Stimulated activated CD4-positive, alpha-beta T cell treated with anti-CD3 and anti-CD28 coated beads, TNF-alpha, amount 100 ng/mL, for 4 hours (primary cell): ENCODE data around the gene LTK.

ENCODE experiments used
- DNase-seq, 3 experiments: peaks; one replicate each; pipeline ENCODE4 v3.0.0-alpha.2; 2020; ENCODE audit warnings: low read depth in 3 of 3

The LTK gene

DNA sequence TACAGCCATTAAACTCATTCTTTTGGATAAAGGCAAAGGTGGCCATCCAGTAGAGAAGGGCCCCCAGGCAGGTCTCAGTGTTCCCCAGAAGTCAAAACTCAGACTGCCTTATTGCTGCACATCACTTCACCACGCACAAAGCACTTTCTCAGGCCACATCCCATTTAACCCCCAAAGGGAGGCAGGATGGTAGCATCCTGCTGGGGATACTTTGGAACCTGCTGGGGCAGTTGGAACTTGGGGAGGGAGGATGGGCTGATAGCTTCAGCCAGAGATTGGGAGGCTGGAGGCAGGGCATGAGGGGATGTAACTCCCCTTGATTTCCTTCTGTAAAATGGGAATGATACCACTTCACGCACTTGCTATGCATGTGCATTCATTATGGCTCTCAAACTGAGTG lies 15.0 kb downstream of the LTK start:
- no peak for DNase-seq

- no peak for DNase-seq
Observed at GRCh38 chr15:41495736-41496599, 17.7 kb downstream of the LTK start.

GRCh38 chr15:41494922-41495735 lies 18.5 kb downstream of the LTK start:
- DNase-seq: peak in 1 of 3 experiments; percentile 31

- DNase-seq: peak in 1 of 3 experiments; percentile 34
Observed at GRCh38 chr15:41494190-41494921, 19.3 kb downstream of the LTK start.

DNA sequence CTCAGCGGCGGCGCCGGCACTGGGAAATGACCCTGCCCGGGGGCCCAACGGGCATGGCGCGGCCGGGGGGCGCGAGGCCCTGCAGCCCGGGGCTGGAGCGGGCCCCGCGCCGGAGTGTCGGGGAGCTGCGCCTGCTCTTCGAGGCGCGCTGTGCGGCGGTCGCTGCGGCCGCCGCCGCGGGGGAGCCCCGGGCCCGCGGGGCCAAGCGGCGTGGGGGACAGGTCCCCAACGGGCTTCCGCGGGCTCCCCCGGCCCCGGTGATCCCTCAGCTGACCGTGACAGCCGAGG lies 19.8 kb downstream of the LTK start:
- DNase-seq: no peak

DNA sequence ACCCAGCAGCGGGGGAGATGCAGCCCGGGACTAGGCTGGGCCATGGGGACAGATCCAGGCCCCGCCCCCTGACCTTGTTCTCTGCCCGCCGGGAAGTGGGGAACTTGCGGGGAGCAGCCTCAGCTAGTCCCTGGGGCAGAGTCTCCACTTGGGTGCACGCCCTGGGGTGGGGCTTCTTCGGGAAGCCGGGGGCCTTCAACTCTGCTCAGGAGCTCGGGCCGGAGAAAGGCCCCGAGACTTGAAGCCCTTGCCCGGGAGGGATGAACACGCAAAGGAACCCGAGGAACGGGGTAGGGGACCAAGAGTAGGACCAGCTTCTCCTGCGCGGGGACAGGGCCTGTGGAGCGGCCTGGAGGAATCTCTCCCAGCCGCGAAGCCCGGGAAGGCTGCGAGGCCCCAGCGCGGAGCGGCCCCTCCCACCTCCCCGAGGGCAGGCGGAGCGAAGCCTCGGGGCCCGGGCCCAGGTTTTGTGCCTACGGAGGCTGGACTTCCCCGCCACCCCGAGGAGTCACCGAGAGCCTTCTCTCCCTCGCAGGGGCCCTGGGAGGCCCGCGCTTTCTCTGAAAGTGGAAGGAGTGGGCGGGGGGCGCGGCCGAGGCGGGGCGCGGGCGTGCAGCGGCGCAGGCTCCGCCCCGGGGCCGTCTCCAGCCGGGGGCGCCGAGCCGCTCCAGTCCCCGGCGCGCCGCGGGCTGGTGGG lies 20.3 kb downstream of the LTK start, which contains the start of gene ITPKA:
ITPKA (plus strand) TSS at position 670 of the 697 bp plus-strand sequence. CDS start 54 bp downstream, outside the sequence.
- DNase-seq: peak; percentile 80 to 86 (median 83)

DNA sequence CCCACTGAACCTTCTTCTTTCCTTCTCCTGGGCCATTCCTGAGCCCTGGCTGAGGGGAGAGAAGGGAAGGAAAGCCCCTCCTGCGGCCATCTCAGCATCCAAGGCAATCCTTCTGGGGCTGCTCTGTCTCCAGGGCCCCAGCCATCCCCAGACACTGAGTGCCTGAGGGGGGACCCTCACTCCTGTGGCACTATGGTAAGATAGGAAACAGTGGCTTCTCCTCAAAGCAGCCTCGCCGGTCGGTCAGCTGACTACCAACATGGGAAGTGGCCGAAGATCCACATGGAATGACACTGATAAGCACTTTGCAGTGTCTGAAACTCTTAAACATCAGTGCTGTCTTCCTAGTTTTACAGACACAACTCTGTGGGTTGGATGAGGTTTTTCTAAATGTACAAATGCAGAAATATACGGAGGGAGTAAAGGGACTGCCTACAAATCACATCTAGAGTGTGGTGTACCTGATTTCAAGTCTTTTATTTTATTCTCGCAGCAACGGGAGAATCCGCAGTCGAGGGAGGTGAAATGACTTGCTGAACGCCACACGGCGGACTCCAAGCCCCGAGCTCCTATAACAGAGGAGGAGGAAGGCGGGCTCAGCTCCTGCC lies 20.9 kb downstream of the LTK start:
- no peak for DNase-seq

DNA sequence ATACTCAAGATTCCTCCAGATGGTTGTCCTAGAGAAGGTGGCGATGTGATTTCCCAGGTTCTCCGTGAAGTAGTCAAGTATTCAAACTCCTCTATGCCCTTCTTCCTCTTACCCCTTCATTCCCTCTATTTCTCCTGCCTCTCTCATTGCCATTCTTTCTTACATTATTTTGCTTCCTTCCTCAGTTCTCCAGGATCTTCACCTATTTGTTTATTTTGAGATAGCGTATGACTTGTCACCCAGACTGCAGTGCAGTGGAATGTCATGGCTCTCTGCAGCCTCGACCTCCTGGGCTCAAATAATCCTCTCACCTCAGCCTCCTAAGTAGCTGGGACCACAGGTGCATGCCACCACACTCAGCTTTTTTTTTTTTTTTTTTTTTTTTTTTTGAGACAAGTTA lies 21.7 kb downstream of the LTK start:
- DNase-seq: no peak

DNA sequence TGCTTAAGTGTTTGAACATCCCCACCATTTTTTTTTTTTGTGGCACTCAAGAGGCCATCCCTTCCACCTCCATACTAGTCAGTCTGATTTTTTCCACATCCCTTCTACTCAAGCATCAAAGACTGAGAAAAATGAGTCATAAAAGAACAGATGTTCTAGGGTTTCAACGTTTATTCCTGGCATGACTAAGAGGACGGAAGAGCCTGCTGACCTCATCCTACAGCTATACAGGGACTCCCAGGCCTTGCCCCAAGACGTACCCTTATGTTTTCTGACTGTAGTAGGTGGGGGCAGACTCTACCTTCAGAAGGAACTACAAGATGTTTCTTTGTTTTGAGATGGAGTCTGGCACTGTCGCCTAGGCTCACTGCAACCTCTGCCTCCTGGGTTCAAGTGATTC lies 23.3 kb downstream of the LTK start:
- no peak for DNase-seq

DNA sequence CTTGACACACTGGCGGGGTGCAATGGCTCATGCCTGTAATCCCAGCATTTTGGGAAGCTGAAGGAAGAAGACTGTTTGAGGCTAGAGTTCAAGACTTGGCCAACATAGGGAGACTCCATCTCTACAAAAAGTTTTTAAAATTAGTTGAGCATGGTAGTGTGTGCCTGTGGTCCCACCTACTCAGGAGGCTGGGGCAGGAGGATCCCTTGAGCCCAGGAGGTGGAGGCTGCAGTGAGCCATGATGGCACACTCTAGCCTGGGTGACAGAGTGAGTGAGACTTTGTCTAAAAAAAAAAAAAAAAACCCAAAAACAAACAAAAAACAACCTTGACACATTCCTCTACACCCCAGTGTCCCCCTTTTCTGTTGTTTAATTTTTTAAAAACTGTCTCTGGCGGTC lies 24.0 kb downstream of the LTK start:
- DNase-seq: no peak

DNA sequence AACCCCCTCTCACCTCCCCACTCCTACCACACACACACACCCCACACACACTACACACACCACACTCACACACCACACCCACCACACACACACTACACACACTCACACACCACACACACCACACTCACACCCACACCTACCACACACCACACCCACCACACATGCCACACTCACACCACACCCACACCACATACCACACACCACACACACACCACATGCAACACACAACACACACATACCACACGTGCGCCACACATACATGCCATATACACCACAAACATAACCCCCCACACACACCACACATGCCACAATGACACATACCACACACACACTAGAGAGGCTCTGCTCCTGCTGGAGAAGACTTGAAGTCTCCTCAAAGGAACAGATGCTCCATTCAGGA lies 25.8 kb downstream of the LTK start:
- DNase-seq: no peak

DNA sequence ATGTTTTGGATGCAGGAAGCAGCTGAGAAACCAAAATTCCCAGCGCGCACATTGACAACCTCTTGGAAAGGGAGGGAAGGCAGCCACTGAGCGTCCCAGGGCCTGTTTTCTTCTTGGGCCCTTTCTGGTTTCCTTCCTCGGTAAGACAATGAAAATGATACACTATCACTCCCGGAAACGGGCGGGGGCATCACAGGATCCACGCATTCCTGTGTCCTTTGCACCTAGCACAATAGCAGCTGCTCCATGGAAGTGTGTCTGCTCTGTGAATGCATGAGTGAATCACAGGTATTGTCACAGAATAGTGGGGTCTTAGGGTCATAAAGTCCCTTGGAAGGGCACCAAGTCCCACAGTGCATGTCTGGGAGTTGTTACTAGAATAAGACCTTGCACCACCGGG lies 26.2 kb downstream of the LTK start:
- DNase-seq: no peak

DNA sequence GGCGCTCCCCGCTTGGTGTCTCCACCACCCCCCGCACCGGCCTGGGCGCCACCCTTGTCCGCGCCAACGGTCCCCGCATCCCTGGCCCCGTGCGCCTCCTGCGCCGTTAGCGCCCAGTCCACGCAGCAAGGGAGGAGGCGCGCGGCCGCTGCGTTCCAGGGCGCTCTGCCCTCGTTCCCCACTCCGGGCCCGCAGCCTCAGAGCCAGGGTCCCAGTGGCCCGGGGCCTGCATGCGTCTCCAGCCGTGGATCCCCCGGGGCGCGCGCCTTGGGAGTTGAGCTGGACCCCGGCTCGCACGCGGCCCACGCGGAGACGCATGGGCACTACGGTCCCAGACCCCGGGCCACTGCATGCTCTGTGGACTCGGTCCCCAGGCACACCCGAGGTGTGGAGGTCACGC lies 27.3 kb downstream of the LTK start:
- DNase-seq: no peak

DNA sequence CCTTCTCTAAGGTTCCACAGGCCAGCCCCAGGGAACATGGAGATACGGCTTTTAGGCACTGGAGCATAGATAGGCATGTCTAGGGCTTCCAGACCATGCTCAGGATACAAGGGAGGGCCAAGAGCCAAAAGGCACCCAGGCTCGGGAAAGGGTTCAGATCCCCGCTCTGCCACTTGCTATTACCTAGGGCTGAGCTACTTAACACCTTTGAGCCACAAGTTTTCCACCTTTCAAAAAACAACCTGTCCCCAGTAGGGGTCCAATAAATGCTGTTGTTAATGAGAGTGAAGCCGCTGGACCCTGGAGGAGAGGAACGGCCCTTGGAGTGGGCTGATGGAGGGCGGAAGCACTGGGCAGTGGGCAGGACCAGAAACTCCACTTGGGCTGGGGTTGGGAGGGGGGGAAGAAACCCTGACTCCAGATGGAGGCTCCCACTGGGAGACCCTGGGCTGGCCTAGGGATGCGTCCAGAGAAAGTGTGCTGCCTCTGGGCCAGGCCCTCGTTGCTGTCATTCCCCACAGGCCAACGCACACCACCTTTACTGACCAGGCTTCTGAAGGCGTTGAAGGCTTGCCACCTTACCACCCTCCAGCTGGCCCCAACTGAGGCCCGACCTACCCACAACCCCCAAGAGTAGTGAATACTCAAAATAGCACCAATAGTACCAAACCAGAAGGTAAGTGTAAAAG lies 28.5 kb downstream of the LTK start:
- no peak for DNase-seq

GRCh38 chr15:41483519-41483918 lies 30.1 kb downstream of the LTK start:
- no peak for DNase-seq

- no peak for DNase-seq
Observed at GRCh38 chr15:41483115-41483514, 30.5 kb downstream of the LTK start.

GRCh38 chr15:41482110-41482877 lies 31.3 kb downstream of the LTK start:
- no peak for DNase-seq

- DNase-seq: no peak
Observed at GRCh38 chr15:41480396-41481140, 33.1 kb downstream of the LTK start.

DNA sequence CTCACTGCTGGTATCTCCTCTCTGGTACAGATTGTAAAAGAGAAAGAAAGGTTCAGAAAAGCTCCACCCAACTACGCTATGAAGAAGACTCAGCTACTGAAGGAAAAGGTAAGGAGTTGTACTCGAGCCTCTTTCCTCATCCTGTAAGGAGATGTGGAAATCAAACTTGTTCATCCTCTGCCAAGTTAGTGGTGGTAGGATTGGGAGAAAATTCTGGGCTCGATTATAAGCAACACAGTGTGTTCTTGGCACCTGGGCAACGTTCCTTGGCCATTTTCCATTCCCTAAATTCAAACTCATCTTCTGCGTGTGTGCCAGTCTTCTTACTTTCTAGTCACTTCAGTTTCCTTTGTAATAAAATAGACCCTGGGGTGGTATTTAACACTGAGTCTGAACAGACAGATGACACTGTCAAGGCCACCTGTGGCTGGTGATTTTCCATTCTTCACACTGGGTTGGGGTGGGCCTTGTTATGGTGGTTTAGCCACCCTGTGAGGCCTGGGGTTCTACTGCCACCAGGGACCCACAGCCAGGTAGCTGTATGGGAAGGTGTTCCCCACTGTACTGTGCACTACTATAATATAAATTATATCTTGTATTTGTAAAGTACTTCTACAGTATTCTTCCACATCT lies 37.1 kb downstream of the LTK start:
- no peak for DNase-seq
